ENCODE data around the gene ZFYVE27.

ZFYVE27 gene

DNA sequence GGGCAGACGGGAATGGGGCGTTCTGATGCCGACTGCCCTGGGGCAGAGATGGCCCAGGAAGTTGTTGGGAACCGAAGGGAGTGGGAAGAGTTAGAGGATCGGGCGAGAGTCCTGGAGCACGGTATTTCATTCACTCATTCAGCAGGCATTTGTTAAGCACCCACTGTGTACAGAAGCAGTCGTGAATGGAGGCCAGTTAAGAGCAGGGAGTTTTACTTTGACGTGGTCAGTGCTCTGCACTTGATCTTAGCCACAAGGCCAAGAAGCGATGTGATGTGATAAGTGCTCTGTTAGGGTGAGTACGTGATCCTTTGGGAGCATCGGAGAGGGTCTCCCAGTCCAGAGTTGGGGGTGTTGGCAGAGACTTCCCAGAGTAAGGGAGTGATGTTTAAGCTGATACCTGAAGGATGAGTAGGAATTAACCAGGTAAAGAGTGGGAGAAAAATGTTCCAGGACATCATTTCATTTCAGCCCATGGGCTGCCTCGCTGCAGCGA, 890 bp downstream of the ZFYVE27 start:
- TF ChIP-seq, protein P1, sequence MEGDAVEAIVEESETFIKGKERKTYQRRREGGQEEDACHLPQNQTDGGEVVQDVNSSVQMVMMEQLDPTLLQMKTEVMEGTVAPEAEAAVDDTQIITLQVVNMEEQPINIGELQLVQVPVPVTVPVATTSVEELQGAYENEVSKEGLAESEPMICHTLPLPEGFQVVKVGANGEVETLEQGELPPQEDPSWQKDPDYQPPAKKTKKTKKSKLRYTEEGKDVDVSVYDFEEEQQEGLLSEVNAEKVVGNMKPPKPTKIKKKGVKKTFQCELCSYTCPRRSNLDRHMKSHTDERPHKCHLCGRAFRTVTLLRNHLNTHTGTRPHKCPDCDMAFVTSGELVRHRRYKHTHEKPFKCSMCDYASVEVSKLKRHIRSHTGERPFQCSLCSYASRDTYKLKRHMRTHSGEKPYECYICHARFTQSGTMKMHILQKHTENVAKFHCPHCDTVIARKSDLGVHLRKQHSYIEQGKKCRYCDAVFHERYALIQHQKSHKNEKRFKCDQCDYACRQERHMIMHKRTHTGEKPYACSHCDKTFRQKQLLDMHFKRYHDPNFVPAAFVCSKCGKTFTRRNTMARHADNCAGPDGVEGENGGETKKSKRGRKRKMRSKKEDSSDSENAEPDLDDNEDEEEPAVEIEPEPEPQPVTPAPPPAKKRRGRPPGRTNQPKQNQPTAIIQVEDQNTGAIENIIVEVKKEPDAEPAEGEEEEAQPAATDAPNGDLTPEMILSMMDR (IDR thresholded peaks at IDR 0.05; ENCODE audit: insufficient read depth, low read depth, low read length, missing control alignments): no peak
- H3K4me3 ChIP-seq (ENCODE audit: low read depth, low read length): peak overlapping the region; percentile 99
- peak; percentile 33 for DNase-seq (ENCODE audit: low read depth)

DNA sequence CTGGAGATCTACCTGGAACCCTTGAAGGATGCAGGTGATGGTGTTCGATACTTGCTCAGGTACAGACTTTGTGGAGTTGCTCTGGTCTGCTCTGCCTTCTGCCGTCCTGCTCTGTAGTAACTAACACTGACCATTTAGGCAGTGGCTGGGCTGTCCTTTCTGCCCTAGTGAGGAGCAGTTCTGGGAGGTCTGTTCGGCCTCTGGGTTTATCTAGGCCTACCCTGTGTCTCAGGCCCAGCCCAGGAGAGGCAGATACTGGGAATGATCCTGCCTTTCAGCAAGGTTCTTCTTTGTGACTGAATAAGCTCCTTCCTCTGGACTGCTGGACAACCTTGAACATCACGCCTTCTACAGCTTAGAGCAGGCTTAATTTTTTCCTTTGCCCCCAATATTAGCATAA, 1.7 kb downstream of the ZFYVE27 start:
- TF ChIP-seq, protein P1 (IDR thresholded peaks at IDR 0.05; ENCODE audit: insufficient read depth, low read depth, low read length, missing control alignments): no peak
- H3K4me3 ChIP-seq (ENCODE audit: low read depth, low read length): peak overlapping the region; percentile 1; the same call in 1 of the 2 replicates
- DNase-seq (ENCODE audit: low read depth): no peak

DNA sequence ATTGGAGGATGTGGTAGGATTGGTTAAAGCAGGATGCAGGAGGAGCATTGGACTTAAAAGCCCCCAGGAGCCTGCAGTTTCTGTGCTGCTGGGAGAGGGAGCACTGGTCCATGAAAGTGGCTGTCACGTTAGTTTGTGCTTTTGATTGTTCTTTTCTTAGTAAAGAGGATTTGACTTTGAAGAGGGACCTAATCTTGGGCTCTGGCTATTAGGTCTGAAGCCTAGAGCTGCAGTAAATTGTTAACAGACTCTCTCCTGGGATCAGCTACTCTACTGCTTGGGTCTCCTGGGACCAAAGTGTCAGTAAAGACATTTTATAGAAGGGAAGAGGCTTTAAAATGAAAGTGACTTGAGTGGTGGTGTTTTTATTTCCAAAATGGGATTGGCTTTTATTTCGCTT, 3.7 kb downstream of the ZFYVE27 start:
- no peak for DNase-seq (ENCODE audit: low read depth)
- no peak overlapping the region for H3K4me3 ChIP-seq (ENCODE audit: low read depth, low read length)
- TF ChIP-seq, protein P1 (IDR thresholded peaks at IDR 0.05; ENCODE audit: insufficient read depth, low read depth, low read length, missing control alignments): no peak

DNA sequence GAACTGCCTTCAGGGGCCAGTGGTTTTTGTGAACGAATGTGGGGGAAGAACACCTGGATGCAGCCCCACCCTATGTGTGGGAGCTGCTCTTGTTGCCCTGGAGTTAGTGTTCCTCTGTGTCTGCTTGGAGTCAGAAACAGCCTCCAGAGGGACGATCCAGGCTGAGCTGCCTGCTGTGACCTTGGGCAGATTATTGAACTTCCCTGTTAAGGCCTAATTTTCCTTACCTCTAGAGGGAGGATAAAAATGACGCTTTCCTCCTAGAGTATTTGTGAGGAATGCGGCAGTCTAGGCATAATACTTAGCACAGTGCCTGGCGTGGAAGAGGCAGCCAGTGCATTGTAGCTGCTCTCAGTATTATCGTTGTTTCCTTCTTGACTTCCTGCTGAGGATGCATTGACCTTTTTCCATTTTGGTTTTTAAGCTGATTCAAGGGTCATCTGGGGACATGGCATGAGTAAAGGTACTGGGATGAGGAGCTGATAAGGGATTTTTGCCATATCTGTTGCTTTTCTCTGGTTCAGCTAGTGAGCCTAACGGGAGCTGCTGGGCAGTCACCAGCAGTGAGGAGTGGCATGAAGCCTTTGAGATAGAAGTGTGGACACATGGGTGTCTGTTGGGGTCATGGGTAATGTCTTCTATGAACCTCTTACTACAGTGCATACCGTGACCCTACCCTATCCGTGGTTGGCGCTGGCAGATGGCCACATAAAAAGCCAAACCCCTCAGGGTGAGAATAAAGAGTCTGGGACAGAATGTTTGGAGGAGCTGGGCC, 6.4 kb downstream of the ZFYVE27 start:
- DNase-seq (ENCODE audit: low read depth): no peak
- TF ChIP-seq, protein P1 (IDR thresholded peaks at IDR 0.05; ENCODE audit: insufficient read depth, low read depth, low read length, missing control alignments): no peak
- H3K4me3 ChIP-seq (ENCODE audit: low read depth, low read length): no peak overlapping the region

DNA sequence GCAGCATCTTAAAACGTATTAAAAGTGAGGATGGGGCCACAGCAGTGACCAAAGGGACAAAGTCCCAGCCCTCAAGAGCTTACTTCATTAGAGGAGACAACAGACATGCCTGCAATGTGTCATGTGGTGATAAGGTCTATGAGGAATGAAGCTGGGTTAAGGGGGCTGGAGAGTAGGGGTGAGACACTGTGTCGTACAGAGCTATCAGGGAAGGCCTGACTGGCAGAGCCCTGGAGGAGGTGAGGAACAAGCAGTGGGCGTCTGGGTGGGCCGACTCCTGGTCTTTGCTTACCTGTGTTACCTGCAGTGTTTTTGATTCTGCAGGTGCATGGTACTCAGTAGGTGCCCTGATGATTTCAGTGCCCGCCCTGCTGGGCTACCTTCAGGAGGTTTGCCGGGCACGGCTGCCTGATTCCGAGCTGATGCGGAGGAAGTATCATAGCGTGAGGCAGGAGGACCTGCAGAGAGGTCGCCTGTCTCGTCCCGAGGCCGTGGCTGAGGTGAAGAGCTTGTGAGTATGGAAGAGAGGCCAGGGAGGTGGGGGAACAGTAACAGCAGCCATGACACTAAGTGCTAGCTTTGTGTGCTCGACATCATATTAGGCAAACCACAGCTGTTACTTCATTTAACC, 7.6 kb downstream of the ZFYVE27 start:
- TF ChIP-seq, protein P1 (IDR thresholded peaks at IDR 0.05; ENCODE audit: insufficient read depth, low read depth, low read length, missing control alignments): no peak
- H3K4me3 ChIP-seq (ENCODE audit: low read depth, low read length): no peak overlapping the region
- DNase-seq (ENCODE audit: low read depth): no peak

DNA sequence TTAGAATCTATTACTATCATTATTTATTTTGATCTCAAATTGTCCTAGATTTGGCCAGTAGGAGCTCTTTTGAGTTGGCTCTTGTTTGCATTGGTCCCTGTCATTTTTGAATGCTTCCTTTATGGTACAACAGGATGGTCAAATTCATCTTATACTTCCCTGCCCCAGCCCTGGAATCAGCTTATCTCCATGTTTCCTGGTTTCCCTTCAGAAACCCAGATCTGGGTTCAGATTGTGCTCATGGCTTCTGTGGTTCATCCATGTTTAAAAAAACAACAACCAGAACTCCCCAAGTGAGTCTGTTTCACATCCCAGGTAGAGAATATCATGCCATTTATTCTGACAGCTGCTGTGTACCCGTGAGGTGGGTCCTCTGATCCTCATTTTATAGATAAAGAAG, 10.6 kb downstream of the ZFYVE27 start:
- no peak overlapping the region for H3K4me3 ChIP-seq (ENCODE audit: low read depth, low read length)
- DNase-seq (ENCODE audit: low read depth): no peak
- TF ChIP-seq, protein P1 (IDR thresholded peaks at IDR 0.05; ENCODE audit: insufficient read depth, low read depth, low read length, missing control alignments): no peak

Measured in GM12865 (cell line).